HT1080 (cell line): ENCODE results near the gene DPF3. TPM values are rescaled to one million over a fixed set of nuclear protein-coding genes. Genes with fewer than 3 reads are reported as not detected.
"Not testable (repeated sequence)": the region's sequence is repeated elsewhere in the genome, so short reads cannot be mapped to it uniquely, and the experiment has no call there.

Experiments used
- DNase-seq: peaks from one replicate; pipeline ENCODE4 v3.0.0-alpha.2; 2015; ENCODE audit warnings: low read depth
- total RNA-seq: library from RNA; depleted of rRNA; stranded (reverse); fragments of >200 nt; shearing (Covaris generic); gene quantifications from 2 replicates; pipeline ENCODE4 v1.2.3, GENCODE V29; 2014

The DPF3 gene
- total RNA-seq, 1 experiment from 2014 or later, result 2.2 TPM

DNA sequence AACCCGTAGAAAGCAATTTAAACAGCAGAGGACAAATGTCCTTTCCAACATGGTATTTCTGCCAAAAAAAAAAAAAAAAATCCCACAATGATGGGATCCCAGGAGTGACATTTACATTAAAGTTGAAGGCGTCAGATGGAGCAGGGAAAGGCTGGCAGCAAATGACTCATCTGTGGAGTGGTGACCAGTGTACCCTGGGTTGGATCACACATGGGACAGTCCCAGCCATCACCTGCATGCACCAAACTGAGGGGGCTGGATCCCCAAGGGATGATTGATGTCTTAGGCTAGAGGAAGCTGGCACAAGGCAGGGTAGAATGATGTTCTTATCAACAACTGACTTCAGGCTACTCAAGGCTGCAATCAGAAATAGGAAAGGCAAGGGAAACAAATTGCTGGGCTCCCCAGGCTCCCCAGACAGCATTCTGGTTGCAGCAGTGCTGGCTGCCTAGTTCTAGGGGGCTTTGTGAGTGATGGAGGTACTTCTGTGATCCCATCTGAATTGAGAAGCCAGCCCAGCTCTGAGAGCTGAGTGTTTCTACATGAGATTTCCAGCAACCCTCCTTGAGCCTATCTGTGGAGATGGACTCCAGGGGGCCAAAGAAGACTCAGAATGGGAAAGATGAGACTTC lies 117.9 kb downstream of the DPF3 start:
- DNase-seq, result no peak

GRCh38 chr14:72774894-72775620 lies 118.8 kb downstream of the DPF3 start:
- no peak for DNase-seq

GRCh38 chr14:72774141-72774540 lies 119.8 kb downstream of the DPF3 start:
- DNase-seq, result no peak

DNA sequence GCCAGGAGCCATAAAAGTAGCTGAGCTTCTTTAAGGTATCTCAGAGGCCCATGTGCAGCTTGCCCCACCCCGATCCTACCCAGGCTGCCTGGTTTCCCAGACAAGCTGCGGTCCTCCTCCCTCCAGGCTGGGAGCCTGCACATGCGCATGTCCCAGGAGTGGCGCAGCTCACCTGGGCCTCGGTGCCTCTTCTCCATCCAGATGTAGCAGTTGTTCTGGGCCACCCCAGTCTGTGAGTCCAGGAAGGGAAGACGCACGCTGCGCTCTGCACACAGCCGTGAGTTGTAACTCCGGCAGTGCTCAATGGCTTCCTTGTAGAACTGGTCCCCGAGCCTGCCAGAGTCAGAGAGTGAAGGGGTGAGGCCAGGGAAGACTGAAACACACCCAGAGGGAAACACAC lies 122.3 kb downstream of the DPF3 start:
- no peak for DNase-seq

- no peak for DNase-seq
These were observed 127.6 kb downstream of the DPF3 start for GRCh38 chr14:72766296-72766695.

GRCh38 chr14:72763892-72764291 lies 130.0 kb downstream of the DPF3 start:
- no peak for DNase-seq

DNA sequence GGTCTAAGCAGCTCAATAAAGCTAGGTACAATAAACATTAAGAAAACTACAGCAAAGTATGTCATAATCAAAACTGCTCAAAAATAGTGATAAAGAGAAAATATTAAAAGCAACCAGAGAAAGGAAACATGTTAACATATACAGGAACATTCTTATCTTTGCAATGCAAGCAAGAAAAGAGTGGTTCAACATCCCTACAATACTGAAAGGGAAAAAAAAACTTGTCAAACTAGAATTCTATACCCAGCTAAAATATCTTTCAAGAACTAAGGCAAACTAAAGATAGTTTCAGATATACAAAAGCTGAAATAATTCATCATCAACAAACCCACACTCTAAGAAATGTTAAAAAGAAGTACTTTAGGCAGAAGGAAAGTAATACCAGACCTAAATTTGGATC lies 134.2 kb downstream of the DPF3 start:
- DNase-seq, result no peak

GRCh38 chr14:72758993-72759392 lies 134.9 kb downstream of the DPF3 start:
- no peak for DNase-seq

- peak; percentile 6 for DNase-seq
These were observed 135.5 kb downstream of the DPF3 start for GRCh38 chr14:72758420-72758819.

DNA sequence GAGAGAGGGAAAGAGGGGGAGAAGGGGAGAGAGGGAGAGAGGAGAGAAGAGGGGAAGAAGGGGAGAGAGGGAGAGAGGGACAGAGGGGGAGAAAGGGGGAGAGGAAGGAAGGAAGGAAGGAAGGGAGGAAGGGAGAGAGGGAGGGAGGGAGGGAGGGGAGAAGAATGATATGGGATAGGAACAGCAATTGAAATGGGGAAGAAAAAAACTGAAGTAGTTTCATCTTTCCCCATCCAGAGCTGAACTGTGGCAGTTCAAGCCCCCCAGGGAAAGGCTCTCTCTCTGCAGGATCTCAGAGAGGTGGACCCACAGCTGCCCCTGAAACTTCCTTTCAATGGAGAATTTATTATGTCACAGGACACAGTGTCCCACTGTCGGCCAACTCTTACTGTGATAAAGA lies 136.9 kb downstream of the DPF3 start:
- no peak for DNase-seq

GRCh38 chr14:72755766-72756165 lies 138.1 kb downstream of the DPF3 start:
- DNase-seq, result no peak

DNA sequence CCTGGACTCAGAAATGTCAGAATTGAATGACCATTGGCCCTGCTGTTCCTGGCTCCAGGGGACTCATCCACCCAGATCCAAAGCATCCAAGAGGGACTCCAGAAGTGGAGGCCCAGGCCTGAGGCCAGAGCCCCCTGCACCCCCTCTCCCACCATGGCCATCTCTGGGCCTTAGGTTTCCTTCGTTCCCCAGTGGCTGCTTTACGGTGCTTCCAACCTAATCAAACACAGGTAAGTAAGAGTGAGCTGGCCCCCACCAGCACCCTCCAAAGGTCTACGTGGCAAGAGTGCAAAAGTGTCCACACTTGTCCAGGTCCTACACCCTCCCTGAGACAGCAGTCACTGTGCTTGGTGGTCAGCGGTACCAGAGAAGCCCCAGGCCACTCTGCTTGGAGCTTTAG lies 139.0 kb downstream of the DPF3 start:
- DNase-seq, result no peak

- DNase-seq, result no peak
These were observed 140.0 kb downstream of the DPF3 start for GRCh38 chr14:72753879-72754400.

- DNase-seq, result no peak
These were observed 140.7 kb downstream of the DPF3 start for GRCh38 chr14:72753044-72753710.

- DNase-seq, result no peak
These were observed 141.9 kb downstream of the DPF3 start for GRCh38 chr14:72752034-72752412.

GRCh38 chr14:72751276-72752033 lies 142.4 kb downstream of the DPF3 start:
- DNase-seq, result no peak

DNA sequence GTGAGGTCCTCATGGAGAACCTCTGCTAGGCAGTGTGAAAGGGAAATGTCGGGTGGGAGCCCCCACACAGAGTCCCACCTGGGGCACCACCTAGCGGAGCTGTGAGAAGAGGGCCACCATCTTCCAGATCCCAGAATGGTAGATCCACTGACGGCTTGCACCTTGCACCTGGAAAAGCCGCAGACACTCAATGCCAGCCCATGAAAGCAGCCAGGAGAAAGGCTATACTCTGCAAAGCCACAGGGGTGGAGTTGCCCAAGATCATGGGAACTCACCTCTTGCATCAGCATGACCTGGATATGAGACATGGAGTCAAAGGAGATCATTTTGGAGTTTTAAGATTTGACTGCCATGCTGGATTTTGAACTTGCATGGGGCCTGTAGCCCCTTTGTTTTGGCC lies 145.0 kb downstream of the DPF3 start:
- DNase-seq, result not testable (repeated sequence)

- no peak for DNase-seq
These were observed 146.2 kb downstream of the DPF3 start for GRCh38 chr14:72747652-72748051.

DNA sequence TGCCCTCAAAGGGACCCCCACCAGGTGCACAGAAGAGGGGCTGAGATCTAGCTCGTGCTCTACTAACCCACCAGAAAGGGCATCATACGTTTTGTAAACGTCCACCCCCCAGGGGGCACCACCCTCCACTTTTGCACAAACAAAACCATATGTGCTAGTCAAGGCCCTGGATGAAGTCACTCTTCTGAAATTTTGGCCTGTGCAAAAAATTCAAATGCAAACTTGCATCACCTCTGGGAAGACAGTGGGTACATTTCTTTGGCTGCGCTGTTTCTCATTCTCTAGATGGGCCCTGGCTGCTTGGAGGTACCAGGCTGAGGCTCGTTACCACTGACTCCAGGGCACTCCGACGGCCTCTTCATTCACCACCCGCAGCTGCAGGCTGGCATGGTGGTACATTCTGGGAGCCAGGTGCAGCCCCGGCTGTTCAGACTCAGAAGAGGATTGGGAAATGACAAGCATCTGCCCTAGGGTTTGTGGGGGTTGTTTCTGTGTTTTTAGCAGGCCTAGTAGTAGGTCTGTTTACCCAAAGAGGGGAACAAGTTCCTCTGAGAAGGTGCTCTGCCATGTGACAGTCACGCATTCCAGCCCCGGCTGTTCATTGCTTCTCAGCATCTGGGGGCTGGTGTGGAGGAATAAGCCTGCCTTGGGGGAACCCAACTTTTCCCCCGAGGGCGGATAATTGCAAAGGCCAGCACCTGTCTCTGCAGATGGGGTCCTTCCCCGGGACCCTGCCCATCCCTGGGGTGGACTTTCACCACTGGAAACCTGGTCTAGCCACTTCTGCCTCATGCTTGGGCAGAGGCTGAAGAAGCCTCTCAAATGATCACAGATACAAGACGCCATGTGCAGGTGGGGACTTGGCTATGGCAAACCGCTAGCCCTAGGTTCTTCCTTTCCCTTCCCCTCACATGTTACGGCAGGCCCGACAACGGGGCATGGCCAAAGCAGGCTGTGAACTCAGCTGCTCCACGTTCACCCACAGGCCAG lies 147.6 kb downstream of the DPF3 start:
- DNase-seq, result peak; percentile 57

DNA sequence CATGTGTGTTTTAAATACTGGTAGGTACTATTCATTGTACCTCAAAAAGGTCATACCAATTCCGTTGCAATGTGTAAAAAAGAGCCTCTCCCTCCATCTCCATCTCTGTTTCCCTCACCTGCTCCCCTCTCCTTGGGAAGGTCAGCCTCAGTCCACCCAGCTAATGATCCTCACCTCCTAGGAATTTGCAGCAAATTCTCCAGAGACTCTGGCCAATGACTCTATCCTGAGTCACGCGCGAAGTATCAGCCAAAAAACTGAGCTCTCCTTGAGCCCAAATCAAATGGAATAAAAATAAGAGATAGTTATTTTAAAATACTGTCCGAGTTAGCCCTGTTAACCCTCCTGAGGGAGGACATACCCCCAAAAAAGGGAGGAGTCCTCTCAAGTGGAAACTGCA lies 148.4 kb downstream of the DPF3 start:
- peak; percentile 89 for DNase-seq
